ENCODE results near the gene C1QTNF8. TPM values are rescaled to one million over a fixed set of nuclear protein-coding genes. Genes with fewer than 3 reads are reported as not detected.

The C1QTNF8 gene
- total RNA-seq, 1 donor from 2014 or later: not detected

DNA sequence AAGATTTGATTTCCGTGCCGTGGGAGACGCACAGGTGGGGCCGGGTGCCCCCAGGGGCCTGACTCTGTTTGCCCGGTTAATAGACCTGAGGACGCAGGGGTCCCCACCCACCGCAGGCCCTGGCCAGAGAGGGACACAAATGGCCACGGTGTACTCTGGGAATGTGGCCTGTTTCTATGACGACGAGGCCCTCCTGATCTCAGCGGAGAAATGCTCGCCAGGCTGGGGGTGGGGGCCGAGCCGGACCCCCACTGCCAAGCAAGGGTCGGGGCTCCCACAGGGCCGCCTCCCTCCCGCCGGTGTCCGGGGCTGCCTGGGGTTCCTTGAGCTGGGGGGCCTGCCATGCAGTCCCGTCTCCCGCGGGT, 24.5 kb upstream of the C1QTNF8 start:
- no peak overlapping the region for H3K27ac Mint-ChIP-seq (ENCODE audit: unreplicated experiment)
- H3K4me1 ChIP-seq (ENCODE audit: insufficient read depth, low read length): no peaks in the 10 kb centered on the region
- H3K36me3 Mint-ChIP-seq (ENCODE audit: low read depth, unreplicated experiment): no peaks in the 10 kb centered on the region
- no peak overlapping the region for H3K4me3 ChIP-seq (ENCODE audit: insufficient read depth, low read depth, low read length)
- peaks cover 5% of the 10 kb centered on the region for H3K27me3 Mint-ChIP-seq (ENCODE audit: low read depth, unreplicated experiment)
- no peaks in the 10 kb centered on the region for H3K79me2 ChIP-seq (ENCODE audit: insufficient read depth, low read length)
- no peaks in the 10 kb centered on the region for H3K9me3 Mint-ChIP-seq (ENCODE audit: unreplicated experiment)
- H3K4me3 Mint-ChIP-seq (ENCODE audit: unreplicated experiment): no peak overlapping the region
- TF ChIP-seq, protein P1, sequence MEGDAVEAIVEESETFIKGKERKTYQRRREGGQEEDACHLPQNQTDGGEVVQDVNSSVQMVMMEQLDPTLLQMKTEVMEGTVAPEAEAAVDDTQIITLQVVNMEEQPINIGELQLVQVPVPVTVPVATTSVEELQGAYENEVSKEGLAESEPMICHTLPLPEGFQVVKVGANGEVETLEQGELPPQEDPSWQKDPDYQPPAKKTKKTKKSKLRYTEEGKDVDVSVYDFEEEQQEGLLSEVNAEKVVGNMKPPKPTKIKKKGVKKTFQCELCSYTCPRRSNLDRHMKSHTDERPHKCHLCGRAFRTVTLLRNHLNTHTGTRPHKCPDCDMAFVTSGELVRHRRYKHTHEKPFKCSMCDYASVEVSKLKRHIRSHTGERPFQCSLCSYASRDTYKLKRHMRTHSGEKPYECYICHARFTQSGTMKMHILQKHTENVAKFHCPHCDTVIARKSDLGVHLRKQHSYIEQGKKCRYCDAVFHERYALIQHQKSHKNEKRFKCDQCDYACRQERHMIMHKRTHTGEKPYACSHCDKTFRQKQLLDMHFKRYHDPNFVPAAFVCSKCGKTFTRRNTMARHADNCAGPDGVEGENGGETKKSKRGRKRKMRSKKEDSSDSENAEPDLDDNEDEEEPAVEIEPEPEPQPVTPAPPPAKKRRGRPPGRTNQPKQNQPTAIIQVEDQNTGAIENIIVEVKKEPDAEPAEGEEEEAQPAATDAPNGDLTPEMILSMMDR (IDR thresholded peaks at IDR 0.05; ENCODE audit: insufficient read depth, low read depth, low read length): no peak
- TF ChIP-seq EZH2 (IDR thresholded peaks at IDR 0.05; ENCODE audit: insufficient read depth, low read length): no peak
- H3K4me1 Mint-ChIP-seq (ENCODE audit: low read depth, unreplicated experiment): no peaks in the 10 kb centered on the region
- H3K36me3 ChIP-seq (ENCODE audit: insufficient read depth, low read length): no peaks in the 10 kb centered on the region
- FAIRE-seq (no peak), DNase-seq (ENCODE audit: low read depth) (no peak)
- H2AFZ ChIP-seq (ENCODE audit: low read depth, low read length): no peak overlapping the region
- no peaks in the 10 kb centered on the region for H3K27me3 ChIP-seq (ENCODE audit: insufficient read depth, low read length)
- H3K9ac ChIP-seq (ENCODE audit: low read length): no peak overlapping the region
- H3K4me2 ChIP-seq (ENCODE audit: low read length): no peak overlapping the region
- H3K9me3 ChIP-seq (ENCODE audit: insufficient read depth, low read depth, low read length): no peaks in the 10 kb centered on the region
- H4K20me1 ChIP-seq (ENCODE audit: insufficient read depth, low read length): no peaks in the 10 kb centered on the region
- no peak overlapping the region for H3K27ac ChIP-seq (ENCODE audit: low read depth, low read length)

DNA sequence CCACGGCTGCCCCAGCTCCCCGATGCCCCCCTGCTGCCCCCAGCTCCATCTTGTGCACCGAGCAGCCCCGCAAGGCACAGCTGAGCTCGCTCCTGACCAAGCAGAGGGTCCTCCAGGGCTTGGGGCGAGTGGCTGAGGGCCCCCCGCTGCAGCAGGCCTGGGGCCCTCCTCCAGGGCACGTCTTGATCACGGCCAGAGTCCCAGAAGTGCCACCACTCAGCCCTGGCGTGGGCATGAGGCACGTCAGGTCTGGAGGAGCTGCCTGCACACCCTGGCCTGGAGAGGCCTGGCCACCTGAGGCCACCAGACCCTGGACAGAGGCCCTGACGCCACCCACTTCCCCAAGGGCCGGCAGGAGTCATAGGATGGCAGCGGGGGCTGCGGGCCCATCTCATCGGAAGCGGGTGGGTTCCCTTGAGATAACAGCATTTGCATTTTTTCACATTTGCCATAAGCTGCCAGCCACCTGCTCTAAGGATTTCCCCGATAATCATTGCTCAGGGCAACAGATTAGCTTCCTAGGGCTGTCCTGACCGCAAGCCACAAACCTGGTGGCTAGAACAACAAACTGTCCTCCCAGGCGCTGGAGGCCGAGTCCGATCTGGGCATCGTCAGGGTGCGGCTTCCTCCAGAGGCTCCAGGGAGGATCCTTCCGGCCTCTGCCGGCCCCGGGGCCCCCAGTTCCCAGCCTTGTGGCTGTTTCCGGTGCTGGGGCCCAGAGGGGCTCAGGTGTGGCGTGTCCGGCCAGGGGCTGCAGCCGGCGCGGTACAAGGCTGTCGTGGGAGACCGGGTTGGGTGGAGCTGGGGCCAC, 23.9 kb upstream of the C1QTNF8 start:
- FAIRE-seq: no peak
- no peak overlapping the region for H3K9ac ChIP-seq (ENCODE audit: low read length)
- no peaks in the 10 kb centered on the region for H3K36me3 ChIP-seq (ENCODE audit: insufficient read depth, low read length)
- no peak overlapping the region for H3K4me2 ChIP-seq (ENCODE audit: low read length)
- H3K27ac Mint-ChIP-seq (ENCODE audit: unreplicated experiment): no peak overlapping the region
- no peak overlapping the region for H3K27ac ChIP-seq (ENCODE audit: low read depth, low read length)
- no peaks in the 10 kb centered on the region for H3K79me2 ChIP-seq (ENCODE audit: insufficient read depth, low read length)
- no peaks in the 10 kb centered on the region for H3K4me1 ChIP-seq (ENCODE audit: insufficient read depth, low read length)
- no peaks in the 10 kb centered on the region for H3K4me1 Mint-ChIP-seq (ENCODE audit: low read depth, unreplicated experiment)
- no peaks in the 10 kb centered on the region for H3K36me3 Mint-ChIP-seq (ENCODE audit: low read depth, unreplicated experiment)
- no peak overlapping the region for H3K4me3 ChIP-seq (ENCODE audit: insufficient read depth, low read depth, low read length)
- TF ChIP-seq, protein P1 (IDR thresholded peaks at IDR 0.05; ENCODE audit: insufficient read depth, low read depth, low read length): no peak
- no peak for TF ChIP-seq EZH2 (IDR thresholded peaks at IDR 0.05; ENCODE audit: insufficient read depth, low read length)
- DNase-seq (ENCODE audit: low read depth): no peak
- H3K9me3 Mint-ChIP-seq (ENCODE audit: unreplicated experiment): no peaks in the 10 kb centered on the region
- H3K27me3 ChIP-seq (ENCODE audit: insufficient read depth, low read length): no peaks in the 10 kb centered on the region
- H4K20me1 ChIP-seq (ENCODE audit: insufficient read depth, low read length): no peaks in the 10 kb centered on the region
- H3K27me3 Mint-ChIP-seq (ENCODE audit: low read depth, unreplicated experiment): peaks cover 6% of the 10 kb centered on the region
- H2AFZ ChIP-seq (ENCODE audit: low read depth, low read length): no peak overlapping the region
- no peaks in the 10 kb centered on the region for H3K9me3 ChIP-seq (ENCODE audit: insufficient read depth, low read depth, low read length)
- H3K4me3 Mint-ChIP-seq (ENCODE audit: unreplicated experiment): no peak overlapping the region

DNA sequence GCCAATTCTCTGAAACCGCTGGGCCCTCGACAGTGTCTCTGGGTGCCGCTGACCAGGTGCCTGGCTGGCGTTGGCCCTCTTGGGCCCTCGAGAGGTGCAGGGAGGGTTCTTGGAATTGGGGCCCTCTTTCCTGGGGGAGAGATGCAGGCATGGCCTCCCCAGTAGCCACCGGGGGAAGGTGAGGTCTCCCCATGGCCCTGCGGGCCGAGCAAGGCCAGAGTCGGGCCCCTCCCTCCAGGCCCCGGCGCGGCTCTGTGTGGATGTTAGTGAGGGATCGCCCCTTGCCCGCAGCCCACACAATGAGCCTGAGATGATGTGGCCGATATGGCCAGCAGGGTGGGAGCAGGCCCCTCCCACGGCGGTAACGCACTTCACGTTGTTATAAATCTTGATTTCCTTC, 23.1 kb upstream of the C1QTNF8 start:
- no peak overlapping the region for H3K4me2 ChIP-seq (ENCODE audit: low read length)
- no peak overlapping the region for H3K27ac Mint-ChIP-seq (ENCODE audit: unreplicated experiment)
- no peak overlapping the region for H3K9ac ChIP-seq (ENCODE audit: low read length)
- FAIRE-seq (no peak), DNase-seq (ENCODE audit: low read depth) (no peak)
- no peak overlapping the region for H3K4me3 Mint-ChIP-seq (ENCODE audit: unreplicated experiment)
- no peaks in the 10 kb centered on the region for H4K20me1 ChIP-seq (ENCODE audit: insufficient read depth, low read length)
- TF ChIP-seq, protein P1 (IDR thresholded peaks at IDR 0.05; ENCODE audit: insufficient read depth, low read depth, low read length): no peak
- TF ChIP-seq EZH2 (IDR thresholded peaks at IDR 0.05; ENCODE audit: insufficient read depth, low read length): no peak
- no peaks in the 10 kb centered on the region for H3K27me3 ChIP-seq (ENCODE audit: insufficient read depth, low read length)
- H3K36me3 Mint-ChIP-seq (ENCODE audit: low read depth, unreplicated experiment): no peaks in the 10 kb centered on the region
- H3K36me3 ChIP-seq (ENCODE audit: insufficient read depth, low read length): no peaks in the 10 kb centered on the region
- H3K4me1 Mint-ChIP-seq (ENCODE audit: low read depth, unreplicated experiment): no peaks in the 10 kb centered on the region
- H3K79me2 ChIP-seq (ENCODE audit: insufficient read depth, low read length): no peaks in the 10 kb centered on the region
- no peak overlapping the region for H3K4me3 ChIP-seq (ENCODE audit: insufficient read depth, low read depth, low read length)
- H3K9me3 Mint-ChIP-seq (ENCODE audit: unreplicated experiment): no peaks in the 10 kb centered on the region
- H3K9me3 ChIP-seq (ENCODE audit: insufficient read depth, low read depth, low read length): no peaks in the 10 kb centered on the region
- peaks cover 6% of the 10 kb centered on the region for H3K27me3 Mint-ChIP-seq (ENCODE audit: low read depth, unreplicated experiment)
- H3K4me1 ChIP-seq (ENCODE audit: insufficient read depth, low read length): no peaks in the 10 kb centered on the region
- no peak overlapping the region for H2AFZ ChIP-seq (ENCODE audit: low read depth, low read length)
- H3K27ac ChIP-seq (ENCODE audit: low read depth, low read length): no peak overlapping the region

Measured in astrocyte (in vitro differentiated cells and primary cell).